ENCODE data around the gene ARHGAP42. TPM values are rescaled to one million over a fixed set of nuclear protein-coding genes. Genes with fewer than 3 reads are reported as not detected.

ARHGAP42 gene
- total RNA-seq (24.4 TPM), polyA plus RNA-seq (6.0 TPM)
- long read RNA-seq, donor 1, partial matches to known transcripts = 0 of 1 reads
- long read RNA-seq, donor 1, other reads (novel, unspliced or antisense) = 0 of 1 reads
- long read RNA-seq, donor 2 = 0 reads
- long read RNA-seq, donor 3, full-length matches to known transcripts = 6 of 6 reads
- long read RNA-seq, donor 3, partial matches to known transcripts = 0 of 6 reads
- long read RNA-seq, donor 3, other reads (novel, unspliced or antisense) = 0 of 6 reads
- long read RNA-seq, donor 4, full-length matches to known transcripts = 7 of 7 reads
- long read RNA-seq, donor 4, partial matches to known transcripts = 0 of 7 reads
- long read RNA-seq, donor 4, other reads (novel, unspliced or antisense) = 0 of 7 reads
- long read RNA-seq, donor 5, full-length matches to known transcripts = 7 of 7 reads
- long read RNA-seq, donor 5, partial matches to known transcripts = 0 of 7 reads
- long read RNA-seq, donor 5, other reads (novel, unspliced or antisense) = 0 of 7 reads
- long read RNA-seq, donor 6, partial matches to known transcripts = 0 of 1 reads
- long read RNA-seq, donor 6, other reads (novel, unspliced or antisense) = 0 of 1 reads
- long read RNA-seq, donor 7, full-length matches to known transcripts = 4 of 4 reads
- long read RNA-seq, donor 7, partial matches to known transcripts = 0 of 4 reads
- long read RNA-seq, donor 7, other reads (novel, unspliced or antisense) = 0 of 4 reads
- long read RNA-seq, donor 8, partial matches to known transcripts = 0 of 1 reads
- long read RNA-seq, donor 8, other reads (novel, unspliced or antisense) = 0 of 1 reads
- long read RNA-seq, donor 9, full-length matches to known transcripts = 7 of 7 reads
- long read RNA-seq, donor 9, partial matches to known transcripts = 0 of 7 reads
- long read RNA-seq, donor 9, other reads (novel, unspliced or antisense) = 0 of 7 reads
- long read RNA-seq, donor 10, partial matches to known transcripts = 5 of 8 reads
- long read RNA-seq, donor 10, other reads (novel, unspliced or antisense) = 0 of 8 reads

- Histone ChIP-seq H3K4me3 (ENCODE audit: low read length in 2 of 2) (peak within 1 kb of the TSS; percentile 61 to 81), H3K27ac (ENCODE audit: low read depth in 1 of 2, low read length in 1 of 2) (peak within 1 kb of the TSS; percentile 62 to 66), H3K36me3 (ENCODE audit: control insufficient read depth in 2 of 2, insufficient read depth in 2 of 2, low read length in 1 of 2) (no peaks in the 10 kb centered on the region), H3K27me3 (ENCODE audit: control insufficient read depth in 2 of 2, insufficient read depth in 1 of 2, low read length in 1 of 2) (peaks cover 2 to 8% of the 10 kb centered on the region in 2 donors), H3K4me1 (ENCODE audit: control insufficient read depth in 2 of 2, insufficient read depth in 2 of 2, low read length in 2 of 2) (peaks cover 0 to 4% of the 10 kb centered on the region in 2 donors), H3K9me3 (ENCODE audit: control insufficient read depth in 2 of 2, insufficient read depth in 1 of 2, low read length in 1 of 2) (no peaks in the 10 kb centered on the region)
- DNase-seq (ENCODE audit: low read depth in 6 of 9, low spot score in 9 of 9) = peak in 7 of 9 donors; percentile 33 to 82 (median 54)
- under 1% methylated on average over 80 of the region's 80 CpGs for WGBS
Measured at GRCh38 chr11:100687054-100687629, at the start of gene ARHGAP42. TSS of gene ARHGAP42 (plus strand) at chr11:100687288. CDS start at chr11:100687679, 391 bp downstream.

- H3K36me3 ChIP-seq (ENCODE audit: control insufficient read depth in 2 of 2, insufficient read depth in 2 of 2, low read length in 1 of 2) = no peaks in the 10 kb centered on the region
- no peak overlapping the region for H3K27ac ChIP-seq (ENCODE audit: low read depth in 1 of 2, low read length in 1 of 2)
- H3K27me3 ChIP-seq (ENCODE audit: control insufficient read depth in 2 of 2, insufficient read depth in 1 of 2, low read length in 1 of 2) = no peaks in the 10 kb centered on the region
- DNase-seq (ENCODE audit: low read depth in 6 of 9, low spot score in 9 of 9) = no peak
- WGBS = 96% methylated on average over 10 of the region's 10 CpGs
- no peak overlapping the region for H3K4me3 ChIP-seq (ENCODE audit: low read length in 2 of 2)
- no peaks in the 10 kb centered on the region for H3K4me1 ChIP-seq (ENCODE audit: control insufficient read depth in 2 of 2, insufficient read depth in 2 of 2, low read length in 2 of 2)
- no peaks in the 10 kb centered on the region for H3K9me3 ChIP-seq (ENCODE audit: control insufficient read depth in 2 of 2, insufficient read depth in 1 of 2, low read length in 1 of 2)
Measured at GRCh38 chr11:100637706-100638105, 49.4 kb upstream of the ARHGAP42 start.

GRCh38 chr11:100638648-100639047 lies 48.4 kb upstream of the ARHGAP42 start:
- Histone ChIP-seq H3K27ac (ENCODE audit: low read depth in 1 of 2, low read length in 1 of 2) (no peak overlapping the region), H3K9me3 (ENCODE audit: control insufficient read depth in 2 of 2, insufficient read depth in 1 of 2, low read length in 1 of 2) (no peaks in the 10 kb centered on the region), H3K4me3 (ENCODE audit: low read length in 2 of 2) (no peak overlapping the region), H3K27me3 (ENCODE audit: control insufficient read depth in 2 of 2, insufficient read depth in 1 of 2, low read length in 1 of 2) (no peaks in the 10 kb centered on the region), H3K4me1 (ENCODE audit: control insufficient read depth in 2 of 2, insufficient read depth in 2 of 2, low read length in 2 of 2) (no peaks in the 10 kb centered on the region), H3K36me3 (ENCODE audit: control insufficient read depth in 2 of 2, insufficient read depth in 2 of 2, low read length in 1 of 2) (no peaks in the 10 kb centered on the region)
- no peak for DNase-seq (ENCODE audit: low read depth in 6 of 9, low spot score in 9 of 9)
- WGBS = 88% methylated on average over 1 of the region's 1 CpG

- 73% methylated on average over 9 of the region's 9 CpGs for WGBS
- Histone ChIP-seq H3K4me1 (ENCODE audit: control insufficient read depth in 2 of 2, insufficient read depth in 2 of 2, low read length in 2 of 2) (no peaks in the 10 kb centered on the region), H3K9me3 (ENCODE audit: control insufficient read depth in 2 of 2, insufficient read depth in 1 of 2, low read length in 1 of 2) (no peaks in the 10 kb centered on the region), H3K27me3 (ENCODE audit: control insufficient read depth in 2 of 2, insufficient read depth in 1 of 2, low read length in 1 of 2) (no peaks in the 10 kb centered on the region), H3K27ac (ENCODE audit: low read depth in 1 of 2, low read length in 1 of 2) (no peak overlapping the region), H3K36me3 (ENCODE audit: control insufficient read depth in 2 of 2, insufficient read depth in 2 of 2, low read length in 1 of 2) (no peaks in the 10 kb centered on the region), H3K4me3 (ENCODE audit: low read length in 2 of 2) (no peak overlapping the region)
- no peak for DNase-seq (ENCODE audit: low read depth in 6 of 9, low spot score in 9 of 9)
Measured at GRCh38 chr11:100639140-100639539, 47.9 kb upstream of the ARHGAP42 start.

DNA sequence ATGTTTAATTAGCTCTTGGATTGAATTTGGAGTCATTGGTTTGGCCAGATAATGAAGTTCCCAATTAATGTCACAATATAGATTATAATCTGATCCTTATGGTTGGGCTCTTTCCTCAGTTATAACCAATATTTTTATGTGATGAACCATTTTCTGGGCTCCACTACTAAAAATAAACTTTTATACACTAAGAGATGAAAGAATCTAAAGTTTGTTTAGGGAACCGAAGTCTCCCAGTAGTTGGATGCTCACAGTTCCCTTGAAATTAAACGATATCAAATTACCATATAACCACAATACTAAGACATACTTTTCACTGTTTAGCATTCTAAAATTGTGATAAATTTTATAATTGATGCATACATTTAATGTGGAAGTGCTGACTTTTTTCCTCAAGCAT lies 47.0 kb upstream of the ARHGAP42 start:
- H3K9me3 ChIP-seq (ENCODE audit: control insufficient read depth in 2 of 2, insufficient read depth in 1 of 2, low read length in 1 of 2) = no peaks in the 10 kb centered on the region
- H3K36me3 ChIP-seq (ENCODE audit: control insufficient read depth in 2 of 2, insufficient read depth in 2 of 2, low read length in 1 of 2) = no peaks in the 10 kb centered on the region

GRCh38 chr11:100640646-100641045 lies 46.4 kb upstream of the ARHGAP42 start:
- no peaks in the 10 kb centered on the region for H3K9me3 ChIP-seq (ENCODE audit: control insufficient read depth in 2 of 2, insufficient read depth in 1 of 2, low read length in 1 of 2)
- H3K27ac ChIP-seq (ENCODE audit: low read depth in 1 of 2, low read length in 1 of 2) = no peak overlapping the region
- H3K36me3 ChIP-seq (ENCODE audit: control insufficient read depth in 2 of 2, insufficient read depth in 2 of 2, low read length in 1 of 2) = no peaks in the 10 kb centered on the region
- H3K4me1 ChIP-seq (ENCODE audit: control insufficient read depth in 2 of 2, insufficient read depth in 2 of 2, low read length in 2 of 2) = no peaks in the 10 kb centered on the region
- no peak overlapping the region for H3K4me3 ChIP-seq (ENCODE audit: low read length in 2 of 2)
- H3K27me3 ChIP-seq (ENCODE audit: control insufficient read depth in 2 of 2, insufficient read depth in 1 of 2, low read length in 1 of 2) = no peaks in the 10 kb centered on the region
- 83% methylated on average over 1 of the region's 1 CpG for WGBS
- no peak for DNase-seq (ENCODE audit: low read depth in 6 of 9, low spot score in 9 of 9)

More for the DNA sequence above, 47.0 kb upstream of the ARHGAP42 start:
- Histone ChIP-seq H3K27ac (ENCODE audit: low read depth in 1 of 2, low read length in 1 of 2) (no peak overlapping the region), H3K4me1 (ENCODE audit: control insufficient read depth in 2 of 2, insufficient read depth in 2 of 2, low read length in 2 of 2) (no peaks in the 10 kb centered on the region), H3K27me3 (ENCODE audit: control insufficient read depth in 2 of 2, insufficient read depth in 1 of 2, low read length in 1 of 2) (no peaks in the 10 kb centered on the region), H3K4me3 (ENCODE audit: low read length in 2 of 2) (no peak overlapping the region)
- 93% methylated on average over 2 of the region's 2 CpGs for WGBS
- no peak for DNase-seq (ENCODE audit: low read depth in 6 of 9, low spot score in 9 of 9)

DNA sequence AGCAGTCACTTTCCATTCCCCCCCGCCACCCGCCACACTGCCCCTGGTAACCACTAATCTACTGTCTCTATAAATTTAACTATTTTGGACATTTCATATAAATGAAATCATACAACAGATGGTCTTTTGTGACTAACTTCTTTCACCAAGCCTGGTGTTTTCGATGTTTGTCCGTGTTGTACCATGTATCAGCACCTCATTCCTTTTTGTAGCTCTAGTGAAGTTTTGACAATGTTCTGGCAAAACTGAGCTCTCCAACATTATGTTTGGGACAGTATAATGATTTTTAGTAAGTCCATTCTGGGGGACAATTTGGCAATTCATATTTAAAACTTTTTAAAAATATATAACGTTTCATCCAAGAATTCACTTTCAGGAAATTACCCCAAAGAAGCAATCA lies 45.6 kb upstream of the ARHGAP42 start:
- Histone ChIP-seq H3K9me3 (ENCODE audit: control insufficient read depth in 2 of 2, insufficient read depth in 1 of 2, low read length in 1 of 2) (no peaks in the 10 kb centered on the region), H3K36me3 (ENCODE audit: control insufficient read depth in 2 of 2, insufficient read depth in 2 of 2, low read length in 1 of 2) (no peaks in the 10 kb centered on the region), H3K27ac (ENCODE audit: low read depth in 1 of 2, low read length in 1 of 2) (no peak overlapping the region), H3K27me3 (ENCODE audit: control insufficient read depth in 2 of 2, insufficient read depth in 1 of 2, low read length in 1 of 2) (no peaks in the 10 kb centered on the region), H3K4me1 (ENCODE audit: control insufficient read depth in 2 of 2, insufficient read depth in 2 of 2, low read length in 2 of 2) (no peaks in the 10 kb centered on the region), H3K4me3 (ENCODE audit: low read length in 2 of 2) (no peak overlapping the region)
- WGBS = 87% methylated on average over 5 of the region's 5 CpGs
- no peak for DNase-seq (ENCODE audit: low read depth in 6 of 9, low spot score in 9 of 9)

GRCh38 chr11:100646545-100646944 lies 40.5 kb upstream of the ARHGAP42 start:
- Histone ChIP-seq H3K27me3 (ENCODE audit: control insufficient read depth in 2 of 2, insufficient read depth in 1 of 2, low read length in 1 of 2) (no peaks in the 10 kb centered on the region), H3K4me1 (ENCODE audit: control insufficient read depth in 2 of 2, insufficient read depth in 2 of 2, low read length in 2 of 2) (no peaks in the 10 kb centered on the region), H3K36me3 (ENCODE audit: control insufficient read depth in 2 of 2, insufficient read depth in 2 of 2, low read length in 1 of 2) (no peaks in the 10 kb centered on the region), H3K9me3 (ENCODE audit: control insufficient read depth in 2 of 2, insufficient read depth in 1 of 2, low read length in 1 of 2) (no peaks in the 10 kb centered on the region), H3K27ac (ENCODE audit: low read depth in 1 of 2, low read length in 1 of 2) (no peak overlapping the region), H3K4me3 (ENCODE audit: low read length in 2 of 2) (no peak overlapping the region)
- 63% methylated on average over 2 of the region's 2 CpGs for WGBS
- no peak for DNase-seq (ENCODE audit: low read depth in 6 of 9, low spot score in 9 of 9)
